Chondrocyte (in vitro differentiated cells): ENCODE data around the gene DSE. TPM values are rescaled to one million over a fixed set of nuclear protein-coding genes. Genes with fewer than 3 reads are reported as not detected.

Experiments
- DNase-seq: peaks from one replicate; pipeline ENCODE4 v3.0.0; 2021; ENCODE audit warnings: mixed read lengths, low spot score
- H3K27ac Mint-ChIP-seq: one replicate; pipeline ENCODE4 v1.8.0; 2021; ENCODE audit warnings: mild to moderate bottlenecking, moderate library complexity, mixed read lengths; ENCODE audit not compliant: unreplicated experiment
- H3K27me3 Mint-ChIP-seq: 2 replicates; pipeline ENCODE4 v1.8.0; 2021; ENCODE audit warnings: low read depth, mixed read lengths
- H3K36me3 Mint-ChIP-seq: 2 replicates; pipeline ENCODE4 v1.8.0; 2021; ENCODE audit warnings: low read depth, mixed read lengths
- H3K4me1 Mint-ChIP-seq: 2 replicates; pipeline ENCODE4 v1.8.0; 2021; ENCODE audit warnings: low read depth, mild to moderate bottlenecking, mixed read lengths
- H3K4me3 Mint-ChIP-seq: one replicate; pipeline ENCODE4 v1.8.0; 2021; ENCODE audit warnings: mild to moderate bottlenecking, moderate library complexity, mixed read lengths; ENCODE audit not compliant: unreplicated experiment
- H3K9me3 Mint-ChIP-seq: 2 replicates; pipeline ENCODE4 v1.8.0; 2021; ENCODE audit warnings: low read depth, mixed read lengths
- CTCF ChIP-seq: fragments of 200-600 bp; sonication (generic); IDR thresholded peaks from 2 replicates; pipeline ENCODE4 v1.5.0; 2021; ENCODE audit warnings: antibody characterized with exemption, mild to moderate bottlenecking, moderate library complexity
- total RNA-seq: library from RNA; stranded (reverse); gene quantifications from 3 replicates; pipeline ENCODE4 v1.2.1, GENCODE V29; 2021

Gene DSE
- total RNA-seq, 1 donor from 2014 or later, result 78.0 TPM

DNA sequence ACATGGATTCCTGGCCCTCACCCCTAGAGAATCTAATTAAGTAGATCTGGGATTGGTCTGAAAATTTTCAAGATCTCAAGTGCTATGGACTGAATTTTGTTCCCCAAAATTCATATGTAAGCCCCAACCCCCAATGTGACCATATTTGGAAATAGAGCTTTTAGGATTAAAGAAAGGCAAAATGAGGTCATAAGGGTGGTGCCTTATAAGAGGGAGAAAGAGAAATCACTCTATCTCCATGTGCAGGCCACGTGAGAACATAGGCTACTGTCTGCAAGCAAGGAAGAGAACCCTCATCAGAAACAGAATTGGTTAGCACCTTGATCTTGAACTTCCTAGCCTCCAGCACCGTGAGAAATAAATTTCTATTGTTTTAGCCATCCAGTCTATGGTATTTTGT is 8.5 kb upstream of the DSE start:
- no peak for TF ChIP-seq CTCF
- Mint-ChIP-seq H3K36me3 (no peaks in the 10 kb centered on the region), H3K27me3 (no peaks in the 10 kb centered on the region), H3K27ac (no peak overlapping the region), H3K4me3 (no peak overlapping the region), H3K4me1 (peaks cover 29% of the 10 kb centered on the region), H3K9me3 (peaks cover 2% of the 10 kb centered on the region)
- DNase-seq, result no peak

DNA sequence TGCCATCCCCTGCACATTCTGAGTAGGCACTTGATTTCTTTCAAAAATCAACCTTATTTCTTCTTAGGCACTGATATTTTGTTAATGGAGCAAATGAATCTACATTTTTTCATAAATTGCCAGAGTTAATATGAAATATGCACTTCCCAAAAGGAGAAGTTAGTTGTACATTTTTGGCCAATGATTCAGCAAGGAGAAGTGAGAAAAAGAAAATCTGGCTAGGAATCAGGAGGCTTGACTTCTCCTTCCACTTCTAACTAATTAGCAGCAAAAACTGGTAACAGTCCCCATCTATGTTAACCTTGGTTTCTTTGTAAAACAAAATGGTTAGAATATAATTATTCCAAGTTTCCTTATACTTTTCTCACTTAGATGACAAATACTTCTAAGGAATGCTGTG is 7.0 kb upstream of the DSE start:
- Mint-ChIP-seq H3K27ac (peak overlapping the region; percentile 74), H3K27me3 (no peaks in the 10 kb centered on the region), H3K9me3 (peaks cover 2% of the 10 kb centered on the region), H3K4me1 (peaks cover 21% of the 10 kb centered on the region), H3K36me3 (no peaks in the 10 kb centered on the region), H3K4me3 (peak overlapping the region; percentile 40)
- DNase-seq, result no peak
- no peak for TF ChIP-seq CTCF

DNA sequence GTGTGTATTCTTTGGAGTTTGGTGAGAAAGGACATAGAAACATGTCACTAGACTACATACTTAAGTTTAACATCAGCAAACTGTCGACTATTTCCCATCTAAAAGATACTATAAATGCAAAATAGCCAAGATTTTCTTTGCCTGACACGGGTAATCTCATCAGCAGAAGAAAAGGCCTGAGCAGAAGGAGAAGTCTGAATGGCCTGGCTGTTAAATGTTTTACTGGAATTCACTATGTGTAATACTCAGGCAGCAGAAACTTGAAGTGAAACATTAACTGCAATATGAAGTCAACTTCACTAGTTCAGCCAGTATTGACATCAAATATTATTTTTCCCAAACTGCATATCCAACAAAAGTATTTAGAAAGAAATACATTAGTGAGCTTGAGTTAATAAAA is 6.4 kb upstream of the DSE start:
- no peak for DNase-seq
- Mint-ChIP-seq H3K27ac (peak overlapping the region; percentile 74), H3K9me3 (peaks cover 2% of the 10 kb centered on the region), H3K4me1 (peaks cover 22% of the 10 kb centered on the region), H3K36me3 (no peaks in the 10 kb centered on the region), H3K27me3 (no peaks in the 10 kb centered on the region), H3K4me3 (no peak overlapping the region)
- no peak for TF ChIP-seq CTCF

GRCh38 chr6:116365743-116366142 is 5.0 kb upstream of the DSE start:
- no peaks in the 10 kb centered on the region for H3K27me3 Mint-ChIP-seq
- DNase-seq, result no peak
- no peaks in the 10 kb centered on the region for H3K9me3 Mint-ChIP-seq
- TF ChIP-seq CTCF, result no peak
- peaks cover 33% of the 10 kb centered on the region for H3K4me1 Mint-ChIP-seq
- H3K27ac Mint-ChIP-seq, result no peak overlapping the region
- H3K36me3 Mint-ChIP-seq, result no peaks in the 10 kb centered on the region
- no peak overlapping the region for H3K4me3 Mint-ChIP-seq

DNA sequence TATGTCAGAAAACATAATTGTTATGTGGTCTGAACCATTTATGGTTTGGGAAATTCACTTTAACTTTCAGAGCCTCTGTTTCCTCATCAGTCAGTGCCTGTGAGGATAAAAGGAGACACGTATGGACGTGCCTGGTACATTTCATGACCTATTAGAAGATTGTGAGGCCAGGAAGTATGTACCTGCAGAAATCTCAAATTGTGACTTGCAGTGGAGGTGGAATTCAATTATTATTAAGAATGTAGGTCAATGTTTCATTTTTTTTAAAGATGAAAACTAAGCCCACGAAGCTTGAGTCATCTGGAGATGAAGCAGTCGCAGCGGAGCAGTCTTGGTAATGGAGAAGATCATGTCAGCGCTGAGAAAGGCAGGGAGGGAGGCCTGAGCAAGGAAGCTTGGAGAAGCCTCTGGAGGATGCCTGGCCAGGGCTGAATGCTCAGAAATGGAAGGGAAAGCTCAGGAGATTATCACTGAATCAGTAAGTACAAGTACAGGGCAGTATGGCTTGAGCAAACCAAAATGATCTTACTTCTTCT is 3.9 kb upstream of the DSE start:
- Mint-ChIP-seq H3K27ac (no peak overlapping the region), H3K9me3 (no peaks in the 10 kb centered on the region), H3K27me3 (no peaks in the 10 kb centered on the region), H3K4me1 (peaks cover 36% of the 10 kb centered on the region), H3K4me3 (no peak overlapping the region), H3K36me3 (no peaks in the 10 kb centered on the region)
- TF ChIP-seq CTCF, result no peak
- DNase-seq, result no peak
